GM21737 (cell line): ENCODE measurements around the gene NPAS1.

ENCODE experiments used
- ATAC-seq: cut with Tn5 transposase; IDR thresholded peaks from one replicate; pipeline ENCODE4 v1.9.1; 2021; ENCODE audit warnings: mild to moderate bottlenecking, moderate library complexity; ENCODE audit not compliant: unreplicated experiment

The NPAS1 gene

GRCh38 chr19:47018923-47019322, 714 bp upstream of the NPAS1 start:
- ATAC-seq, result no peak

GRCh38 chr19:47020132-47020805, 632 bp downstream of the NPAS1 start:
- ATAC-seq, result no peak

GRCh38 chr19:47020992-47021496, 1.4 kb downstream of the NPAS1 start:
- no peak for ATAC-seq

GRCh38 chr19:47021536-47022139, 2.0 kb downstream of the NPAS1 start:
- ATAC-seq, result no peak

DNA sequence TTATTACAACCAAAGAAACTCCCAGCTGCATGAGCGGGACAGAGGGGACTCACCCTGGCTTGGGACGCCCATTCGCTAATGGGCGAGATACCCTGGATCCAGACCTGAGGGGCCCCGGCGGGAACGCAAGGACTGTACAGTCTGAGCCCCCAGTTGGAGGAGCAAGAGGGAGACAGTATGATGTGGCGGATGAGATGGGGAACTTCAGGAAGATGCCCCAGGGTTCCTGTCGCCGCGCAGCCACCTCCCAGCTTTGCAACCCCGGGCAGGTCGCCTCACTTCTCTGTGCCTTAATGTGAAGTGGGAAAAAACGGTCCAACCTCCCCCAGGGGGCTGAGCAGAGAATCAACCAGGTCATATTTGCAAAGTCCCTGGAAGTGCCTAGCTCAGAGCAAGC, 2.5 kb downstream of the NPAS1 start:
- ATAC-seq, result no peak

GRCh38 chr19:47022541-47023447, 3.2 kb downstream of the NPAS1 start:
- no peak for ATAC-seq

GRCh38 chr19:47023448-47023794, 3.8 kb downstream of the NPAS1 start:
- ATAC-seq, result no peak

- ATAC-seq, result no peak
Observed at GRCh38 chr19:47024502-47024901, 4.9 kb downstream of the NPAS1 start.

- ATAC-seq, result no peak
Observed at GRCh38 chr19:47026156-47026555, 6.5 kb downstream of the NPAS1 start.

DNA sequence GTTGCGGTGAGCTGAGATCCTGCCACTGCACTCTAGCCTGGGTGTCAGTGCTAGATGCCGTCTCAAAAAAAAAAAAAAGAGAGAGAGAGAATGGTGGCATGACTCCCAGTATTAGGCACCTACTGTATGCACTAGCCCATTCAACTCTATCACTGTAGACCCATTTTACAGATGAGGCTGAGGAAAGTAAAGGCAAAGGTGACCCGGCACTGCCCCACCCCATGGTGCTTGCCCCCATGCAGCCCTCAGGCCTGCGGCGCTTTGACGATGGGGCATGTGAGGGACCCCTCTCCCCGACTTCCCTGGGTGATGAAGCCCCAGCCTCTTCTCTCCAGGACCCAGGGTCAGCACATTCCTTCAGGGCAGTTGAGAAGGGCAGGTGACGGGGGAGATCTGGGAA, 7.3 kb downstream of the NPAS1 start:
- ATAC-seq, result no peak

- ATAC-seq, result no peak
Observed at GRCh38 chr19:47027586-47028088, 8.0 kb downstream of the NPAS1 start.

DNA sequence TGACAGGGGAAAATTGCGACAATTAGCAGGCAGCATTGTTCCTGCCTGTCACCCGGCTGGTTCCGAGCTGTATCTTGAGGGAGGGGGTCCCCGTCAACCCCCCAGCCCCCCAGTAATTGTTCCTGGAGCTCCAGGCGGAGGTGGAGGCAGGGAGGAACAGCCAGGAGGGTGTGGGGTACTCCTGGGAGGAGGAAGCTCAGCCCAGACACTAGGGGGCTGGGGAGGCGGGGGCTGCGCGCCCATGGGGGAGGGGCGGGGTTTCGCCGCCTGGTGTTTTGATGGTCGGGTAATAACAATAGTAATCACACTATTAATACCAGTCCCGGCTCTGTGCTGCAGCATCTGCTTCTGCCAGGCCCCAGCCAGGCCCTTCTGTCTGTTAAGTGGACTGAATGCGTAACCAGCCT, 8.6 kb downstream of the NPAS1 start:
- no peak for ATAC-seq

GRCh38 chr19:47032171-47032811, 12.7 kb downstream of the NPAS1 start:
- no peak for ATAC-seq

- peak; percentile 67 for ATAC-seq
Observed at GRCh38 chr19:47035127-47036096, 15.8 kb downstream of the NPAS1 start.

- no peak for ATAC-seq
Observed at GRCh38 chr19:47036097-47036651, 16.5 kb downstream of the NPAS1 start.

- no peak for ATAC-seq
Observed at GRCh38 chr19:47037766-47038165, 18.1 kb downstream of the NPAS1 start.

- no peak for ATAC-seq
Observed at GRCh38 chr19:47039239-47039874, 19.7 kb downstream of the NPAS1 start.

GRCh38 chr19:47040869-47041268, 21.2 kb downstream of the NPAS1 start:
- ATAC-seq, result no peak
